Ovary (tissue), 9 donors: Measurements from ENCODE around the gene USP1. TPM values are rescaled to one million over a fixed set of nuclear protein-coding genes. Genes with fewer than 3 reads are reported as not detected.

Experiments used
- DNase-seq, 5 donors: peaks; one replicate each; pipeline ENCODE4 v3.0.0-alpha.2; 2019 to 2020
- H3K27ac ChIP-seq, 2 donors: fragments of 200-600 bp; one replicate each; pipeline versions ENCODE4 v1.5.1 to v1.8.0; 2019 to 2022
- H3K27me3 ChIP-seq: fragments of 200-600 bp; one replicate; pipeline ENCODE4 v1.8.0; 2022
- H3K36me3 ChIP-seq: fragments of 200-600 bp; sonication (generic); one replicate; pipeline ENCODE4 v1.5.1; 2019
- H3K4me1 ChIP-seq: one replicate; pipeline ENCODE4 v1.8.1; 2013; ENCODE audit warnings: mild to moderate bottlenecking, moderate library complexity; ENCODE audit not compliant: insufficient read depth
- H3K4me3 ChIP-seq: fragments of 200-600 bp; sonication (generic); one replicate; pipeline ENCODE4 v1.5.1; 2017
- H3K9me3 ChIP-seq, 2 donors: fragments of 200-600 bp in 1 of 2; sonication (generic) in 1 of 2; one replicate each; pipeline versions ENCODE4 v1.5.1 to v1.8.1; 2013 to 2019; ENCODE audit warnings: mild to moderate bottlenecking in 1 of 2, moderate library complexity in 1 of 2
- EP300 ChIP-seq: sonication (generic); formaldehyde crosslinking; IDR thresholded peaks from one replicate; pipeline ENCODE4 v1.6.1; 2017; ENCODE audit warnings: antibody characterized with exemption
- POLR2A ChIP-seq: fragments of 450-650 bp; IDR thresholded peaks from one replicate; pipeline ENCODE4 v1.6.1; 2017; ENCODE audit warnings: antibody characterized with exemption, mild to moderate bottlenecking, moderate library complexity
- WGBS, 3 donors: extraction: QIAGEN DNeasy Blood & Tissue Kit in 1 of 3; methylation state at CpG; one replicate each; pipeline versions ENCODE4 v1.1.5 to v1.1.7; 2013 to 2017; 5-methylcytosine and 5-hydroxymethylcytosine counted together
- intact Hi-C, 4 donors: fragments of 100-400 bp; cut with DNase I; formaldehyde crosslinking; loops; one replicate each; pipeline versions ENCODE4 v1.11.0 to v1.15.1; 2022 to 2023
- polyA plus RNA-seq, 2 donors: library from polyadenylated mRNA; stranded (reverse); fragments of 200-250 nt in 1 of 2; fragments of 350-450 nt in 1 of 2; fragmentation: Illumina TruSeq in 1 of 2; extraction: RNeasy Lipid Tissue Mini Kit (QIAGEN cat#74804) in 1 of 2; gene quantifications; one replicate each; pipeline ENCODE4 v1.2.3, GENCODE V29; 2013 to 2014
- total RNA-seq, 7 donors: library from RNA; depleted of rRNA in 2 of 7; stranded (reverse); fragments of >200 nt in 2 of 7; fragmentation: NEBNext Ultra II Directional in 3 of 7; extraction: Animal tissue kit (Norgen Biotek cat#: 25700) in 3 of 7; gene quantifications; one replicate each; pipeline versions ENCODE4 v1.1.0 to v1.2.4, GENCODE V29; 2016 to 2023
- TF ChIP-seq, protein P1 (sequence below), 3 donors: fragments of 450-650 bp in 2 of 3; fragments of 200-600 bp in 1 of 3; IDR thresholded peaks; one replicate each; pipeline versions ENCODE4 v1.5.1 to v1.8.0; 2016 to 2022; ENCODE audit warnings: antibody characterized with exemption in 3 of 3, mild to moderate bottlenecking in 1 of 3
- donor health status: DM: no; HTN: no; CAD: no; lungs with moderate emphysema.
- donor health status: DM: no; HTN: no; CAD: no.
- donor health status: Bipolar disorder and iron deficiency.
- donor health status: DM: yes; HTN: yes; CAD: no.
- donor health status: DM: no; HTN: no; CAD: no.
- donor health status: DM: yes; HTN: yes; CAD: no.

USP1 gene
- total and polyA plus RNA-seq, 9 donors, result 18.1 to 47.8 (median 34.1) TPM

DNA sequence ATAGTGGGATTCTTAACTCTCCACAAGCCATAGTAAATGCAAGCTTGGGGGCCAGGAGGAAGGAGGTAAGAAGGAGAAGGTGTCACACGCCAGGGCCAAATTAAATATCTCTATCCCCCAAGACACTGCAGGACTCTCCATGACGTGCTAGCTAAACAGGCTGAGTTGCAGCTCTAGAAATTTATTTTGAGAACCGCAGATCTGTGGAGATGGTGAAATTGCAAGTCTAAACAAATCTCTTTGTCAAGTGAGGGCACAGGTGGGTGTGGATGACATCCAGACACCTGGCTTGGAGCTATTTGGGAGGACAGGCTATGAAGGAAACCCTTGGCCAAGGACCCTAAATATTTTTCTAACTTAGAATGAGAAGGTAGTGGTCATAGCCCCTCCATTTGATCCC is 39.5 kb upstream of the USP1 start:
- no peak for DNase-seq
- TF ChIP-seq EP300 (no peak), POLR2A (no peak)
- TF ChIP-seq, protein P1, sequence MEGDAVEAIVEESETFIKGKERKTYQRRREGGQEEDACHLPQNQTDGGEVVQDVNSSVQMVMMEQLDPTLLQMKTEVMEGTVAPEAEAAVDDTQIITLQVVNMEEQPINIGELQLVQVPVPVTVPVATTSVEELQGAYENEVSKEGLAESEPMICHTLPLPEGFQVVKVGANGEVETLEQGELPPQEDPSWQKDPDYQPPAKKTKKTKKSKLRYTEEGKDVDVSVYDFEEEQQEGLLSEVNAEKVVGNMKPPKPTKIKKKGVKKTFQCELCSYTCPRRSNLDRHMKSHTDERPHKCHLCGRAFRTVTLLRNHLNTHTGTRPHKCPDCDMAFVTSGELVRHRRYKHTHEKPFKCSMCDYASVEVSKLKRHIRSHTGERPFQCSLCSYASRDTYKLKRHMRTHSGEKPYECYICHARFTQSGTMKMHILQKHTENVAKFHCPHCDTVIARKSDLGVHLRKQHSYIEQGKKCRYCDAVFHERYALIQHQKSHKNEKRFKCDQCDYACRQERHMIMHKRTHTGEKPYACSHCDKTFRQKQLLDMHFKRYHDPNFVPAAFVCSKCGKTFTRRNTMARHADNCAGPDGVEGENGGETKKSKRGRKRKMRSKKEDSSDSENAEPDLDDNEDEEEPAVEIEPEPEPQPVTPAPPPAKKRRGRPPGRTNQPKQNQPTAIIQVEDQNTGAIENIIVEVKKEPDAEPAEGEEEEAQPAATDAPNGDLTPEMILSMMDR (IDR thresholded peaks at IDR 0.05), result no peak
- no peak overlapping the region for H3K27ac ChIP-seq
- no peaks in the 10 kb centered on the region for H3K36me3 ChIP-seq
- intact Hi-C loops, result no loop called here
- H3K9me3 ChIP-seq, result no peaks in the 10 kb centered on the region
- H3K27me3 ChIP-seq, result no peaks in the 10 kb centered on the region
- H3K4me1 ChIP-seq, result no peaks in the 10 kb centered on the region
- H3K4me3 ChIP-seq, result no peak overlapping the region
- WGBS, 3 donors, result 85 to 93% (median 90%) methylated on average over 3 of the region's 3 CpGs

DNA sequence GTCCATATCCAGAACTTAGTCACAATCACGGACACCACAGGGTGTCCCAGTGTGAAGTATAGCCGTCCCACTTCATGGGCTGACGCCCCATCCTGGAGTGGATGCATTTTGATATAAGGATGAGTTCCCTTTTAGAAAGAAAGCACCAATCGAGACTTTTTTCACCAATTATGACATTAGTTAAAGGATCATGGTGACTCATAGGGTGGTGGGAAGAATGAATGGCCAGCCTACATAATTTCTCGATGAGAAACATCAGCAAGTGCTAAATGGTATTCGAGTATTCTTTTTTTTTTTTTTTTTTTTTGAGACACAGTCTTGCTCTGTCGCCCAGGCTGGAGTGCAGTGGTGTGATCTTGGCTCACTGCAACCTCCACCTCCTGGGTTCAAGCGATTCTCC is 38.5 kb upstream of the USP1 start:
- Histone ChIP-seq H3K9me3 (no peaks in the 10 kb centered on the region), H3K4me3 (no peak overlapping the region), H3K36me3 (no peaks in the 10 kb centered on the region), H3K27ac (no peak overlapping the region), H3K4me1 (no peaks in the 10 kb centered on the region), H3K27me3 (no peaks in the 10 kb centered on the region)
- no peak for TF ChIP-seq EP300
- TF ChIP-seq POLR2A, result no peak
- DNase-seq, result no peak
- 87 to 91% (median 90%) methylated on average over 8 of the region's 8 CpGs for WGBS, 3 donors
- intact Hi-C loops, result no loop called here

DNA sequence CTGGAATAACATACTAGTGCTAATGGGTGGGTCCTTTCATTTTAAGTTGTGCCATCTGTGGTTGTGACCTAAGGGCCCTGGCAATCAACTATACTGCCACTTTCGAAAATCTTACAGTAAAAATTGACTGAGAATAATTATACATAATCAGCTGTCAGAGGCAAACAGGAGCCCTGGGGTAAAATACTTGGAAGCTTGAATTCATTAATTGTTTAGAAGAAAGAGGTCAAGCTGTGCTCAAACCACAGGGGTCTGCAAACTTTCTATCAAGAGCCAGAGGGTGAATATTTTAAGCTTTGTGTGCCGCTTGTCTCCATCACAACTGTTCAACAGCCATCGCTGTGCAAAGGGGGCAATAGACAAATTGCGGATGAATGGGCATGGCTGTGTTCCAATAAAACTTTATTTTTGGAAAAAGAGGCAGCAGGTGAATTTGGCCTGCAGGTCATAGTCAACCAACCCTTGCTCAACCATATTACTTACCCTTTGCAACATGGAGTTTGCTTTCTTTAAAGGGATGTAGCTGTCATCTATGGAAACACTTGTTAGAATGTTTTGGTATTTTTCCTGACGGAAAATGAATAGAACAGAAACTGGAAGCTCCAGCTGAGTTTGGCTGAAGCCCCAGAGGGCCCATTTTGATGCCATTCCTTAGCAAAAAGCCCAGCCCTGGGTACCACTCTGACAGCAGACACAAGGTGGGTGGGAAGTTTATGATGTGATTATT is 35.7 kb upstream of the USP1 start:
- no peaks in the 10 kb centered on the region for H3K4me1 ChIP-seq
- DNase-seq, result no peak
- intact Hi-C loops, result loop anchor here in 1 of 4 donors (10.0 kb wide), 1 partner anchor 226 kb away; no protein-coding TSS in a partner anchor
- TF ChIP-seq, protein P1 (IDR thresholded peaks at IDR 0.05), result no peak
- no peak overlapping the region for H3K4me3 ChIP-seq
- H3K27ac ChIP-seq, result no peak overlapping the region
- no peaks in the 10 kb centered on the region for H3K27me3 ChIP-seq
- 81 to 85% (median 85%) methylated on average over 5 of the region's 5 CpGs for WGBS, 3 donors
- no peaks in the 10 kb centered on the region for H3K36me3 ChIP-seq
- no peaks in the 10 kb centered on the region for H3K9me3 ChIP-seq

DNA sequence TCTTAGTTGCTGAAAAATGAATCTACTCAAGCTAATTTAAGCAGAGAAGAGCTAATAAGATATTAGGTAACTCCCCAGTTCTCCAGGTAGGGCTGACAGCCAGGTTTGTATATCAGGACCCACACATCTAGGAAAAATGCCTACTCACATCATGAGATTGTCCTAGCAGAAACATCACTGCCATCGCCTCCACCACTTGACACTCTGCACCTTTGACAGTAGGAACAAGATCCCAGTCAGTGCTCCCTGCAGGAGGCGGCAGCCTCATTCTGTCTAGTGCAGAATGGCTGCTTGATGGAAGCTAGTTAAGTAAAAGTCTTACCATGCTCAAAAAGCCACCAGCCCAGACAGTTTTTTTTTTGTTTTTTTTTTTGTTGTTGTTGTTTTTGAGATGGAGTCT is 31.6 kb upstream of the USP1 start:
- H3K27me3 ChIP-seq, result no peaks in the 10 kb centered on the region
- no peaks in the 10 kb centered on the region for H3K9me3 ChIP-seq
- intact Hi-C loops, result loop anchor here (5.0 to 10.0 kb wide), 2 partner anchors 228 to 230 kb away; no protein-coding TSS in a partner anchor
- WGBS, 3 donors, result 90 to 94% (median 90%) methylated on average over 2 of the region's 2 CpGs
- no peak for TF ChIP-seq EP300
- no peak for TF ChIP-seq POLR2A
- TF ChIP-seq, protein P1 (IDR thresholded peaks at IDR 0.05), result no peak
- no peak overlapping the region for H3K27ac ChIP-seq
- no peak for DNase-seq
- H3K36me3 ChIP-seq, result no peaks in the 10 kb centered on the region
- no peak overlapping the region for H3K4me3 ChIP-seq
- H3K4me1 ChIP-seq, result no peaks in the 10 kb centered on the region

DNA sequence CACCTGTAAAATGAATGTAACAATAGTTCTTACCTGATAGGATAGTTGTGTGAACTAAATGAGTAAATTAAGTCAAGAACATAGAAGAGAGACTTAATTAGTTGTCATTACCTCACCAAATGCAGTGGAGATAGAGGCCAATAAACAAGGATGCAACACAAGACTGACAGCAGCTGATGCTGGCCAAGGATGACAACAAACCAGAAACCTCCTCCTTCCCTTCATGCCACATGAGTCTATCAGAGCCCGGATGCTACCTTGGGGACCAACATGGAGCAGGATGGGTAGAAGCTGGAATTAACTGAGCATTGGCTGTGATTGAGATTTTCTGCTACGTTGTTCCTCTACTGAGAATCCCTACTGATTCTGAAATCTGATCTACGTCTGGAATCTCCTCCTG is 30.3 kb upstream of the USP1 start:
- H3K27me3 ChIP-seq, result no peaks in the 10 kb centered on the region
- no peaks in the 10 kb centered on the region for H3K4me1 ChIP-seq
- no peaks in the 10 kb centered on the region for H3K36me3 ChIP-seq
- 82% methylated on average over 3 of the region's 3 CpGs for WGBS, 3 donors
- no peak overlapping the region for H3K27ac ChIP-seq
- intact Hi-C loops, result loop anchor here (5.0 to 10.0 kb wide), 2 partner anchors 229 to 232 kb away; no protein-coding TSS in a partner anchor
- H3K9me3 ChIP-seq, result no peaks in the 10 kb centered on the region
- no peak for DNase-seq
- H3K4me3 ChIP-seq, result no peak overlapping the region
- TF ChIP-seq POLR2A (no peak), EP300 (no peak)
- TF ChIP-seq, protein P1 (IDR thresholded peaks at IDR 0.05), result no peak
